Globus pallidus (tissue), 1 donor: ENCODE measurements around the gene MVD.

Experiments used
- DNase-seq: peaks from one replicate; pipeline ENCODE4 v3.0.0-alpha.2; 2015; ENCODE audit warnings: low spot score

The MVD gene

GRCh38 chr16:88640498-88641247 is 22.2 kb downstream of the MVD start:
- DNase-seq: no peak

- DNase-seq: no peak
These were observed 22.8 kb downstream of the MVD start for GRCh38 chr16:88640039-88640495.

DNA sequence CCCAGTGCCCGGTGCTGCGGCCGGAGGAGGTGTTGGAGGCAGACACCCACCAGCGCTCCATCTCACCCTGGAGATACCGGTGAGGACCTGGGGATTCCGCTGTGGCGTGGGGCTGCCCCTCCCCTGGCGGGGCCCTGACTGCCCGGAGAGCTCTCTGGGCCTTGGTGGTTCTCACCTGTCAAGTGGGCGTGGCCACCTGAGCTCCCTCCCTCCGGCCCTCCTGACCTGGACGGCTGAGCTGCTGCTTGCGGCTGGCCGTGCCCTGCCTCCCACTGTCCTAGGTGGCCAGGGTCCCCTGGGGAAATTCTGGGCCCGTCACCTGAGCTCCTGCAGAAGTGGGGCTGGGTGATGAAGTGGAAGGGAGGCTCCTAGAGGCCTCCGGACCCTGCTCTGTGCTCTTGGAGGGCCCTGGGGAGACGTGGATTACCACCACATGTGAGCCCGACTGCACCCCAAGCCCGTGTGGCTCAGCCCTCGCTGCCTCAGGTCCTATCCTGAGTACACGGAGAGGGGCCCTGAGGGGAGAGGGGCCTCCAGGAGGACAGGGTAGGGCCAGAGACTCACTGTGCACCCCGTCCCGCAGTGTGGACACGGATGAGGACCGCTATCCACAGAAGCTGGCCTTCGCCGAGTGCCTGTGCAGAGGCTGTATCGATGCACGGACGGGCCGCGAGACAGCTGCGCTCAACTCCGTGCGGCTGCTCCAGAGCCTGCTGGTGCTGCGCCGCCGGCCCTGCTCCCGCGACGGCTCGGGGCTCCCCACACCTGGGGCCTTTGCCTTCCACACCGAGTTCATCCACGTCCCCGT is 23.5 kb downstream of the MVD start:
- no peak for DNase-seq

DNA sequence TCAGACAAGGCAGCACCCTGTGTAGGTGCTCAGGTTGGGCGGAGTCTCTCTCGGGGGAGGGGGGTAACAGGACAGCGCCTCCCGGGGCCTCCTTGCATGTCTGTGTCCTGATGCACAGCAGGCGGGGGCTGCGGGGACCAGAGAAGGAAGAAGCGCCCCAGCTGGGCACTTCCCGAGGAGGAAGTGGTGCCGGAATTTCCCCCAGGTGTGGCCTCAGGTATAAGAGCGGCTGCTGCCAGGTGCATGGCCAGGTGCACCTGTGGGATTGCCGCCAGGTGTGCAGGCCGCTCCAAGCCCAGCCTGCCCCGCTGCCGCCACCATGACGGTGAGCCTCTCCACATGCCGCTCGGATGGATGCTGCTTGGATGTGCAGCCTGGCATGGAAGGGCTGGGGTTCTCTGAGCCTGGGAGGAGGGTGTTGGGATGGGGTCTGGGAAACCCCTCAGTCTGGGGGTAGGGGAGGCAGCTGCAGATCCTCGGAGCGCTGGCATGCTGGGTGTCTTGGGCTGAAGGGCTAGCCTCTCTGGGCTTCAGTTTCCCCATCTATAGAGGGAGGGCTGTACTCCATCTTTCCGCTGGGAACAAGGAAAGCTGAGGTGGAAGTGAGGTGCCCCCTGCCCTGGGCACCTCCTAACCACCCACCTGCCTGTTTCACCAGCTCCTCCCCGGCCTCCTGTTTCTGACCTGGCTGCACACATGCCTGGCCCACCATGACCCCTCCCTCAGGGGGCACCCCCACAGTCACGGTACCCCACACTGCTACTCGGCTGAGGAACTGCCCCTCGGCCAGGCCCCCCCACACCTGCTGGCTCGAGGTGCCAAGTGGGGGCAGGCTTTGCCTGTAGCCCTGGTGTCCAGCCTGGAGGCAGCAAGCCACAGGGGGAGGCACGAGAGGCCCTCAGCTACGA is 24.3 kb downstream of the MVD start, which contains the start of gene IL17C:
IL17C (plus strand) TSS at position 250 of the 908 bp plus-strand sequence; CDS start at position 320, 70 bp downstream.
- DNase-seq: no peak

DNA sequence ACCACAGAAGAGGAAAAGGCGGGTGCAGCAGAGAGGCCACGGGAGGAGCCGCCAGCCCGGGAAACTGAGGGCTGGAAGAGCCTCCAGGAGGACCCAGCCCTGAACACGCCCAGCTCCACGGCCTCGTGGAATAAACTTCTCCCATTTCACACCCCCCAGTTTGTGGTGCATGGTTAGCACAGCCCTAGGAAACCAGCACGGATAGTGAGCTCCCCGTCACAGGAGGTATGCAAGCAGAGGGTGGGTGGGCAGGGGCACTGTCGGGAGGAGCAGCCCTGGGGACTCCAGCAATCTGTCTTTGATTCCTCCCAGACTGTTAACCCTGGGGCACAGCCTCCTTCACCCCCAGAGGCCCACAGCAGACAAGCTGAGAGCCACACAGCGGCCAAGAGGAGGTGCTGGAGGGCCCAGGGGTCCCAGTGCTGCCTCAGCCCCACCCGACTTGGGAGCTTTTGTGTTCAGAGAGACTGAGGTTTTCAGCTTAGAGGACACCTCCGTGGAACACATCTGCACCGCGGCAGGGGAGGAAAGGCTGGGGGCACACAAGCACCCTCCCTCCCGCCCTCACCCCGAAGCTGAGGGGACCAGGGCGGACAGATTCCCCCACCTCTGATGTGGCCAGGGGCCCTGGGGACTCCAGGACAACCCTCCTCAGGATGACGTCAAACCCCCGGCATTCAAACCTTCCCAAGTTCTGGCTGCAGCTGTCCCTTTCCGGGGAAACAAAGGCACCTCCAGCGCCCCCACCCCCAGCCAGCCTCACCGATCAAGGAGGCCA is 26.2 kb downstream of the MVD start:
- DNase-seq: no peak

DNA sequence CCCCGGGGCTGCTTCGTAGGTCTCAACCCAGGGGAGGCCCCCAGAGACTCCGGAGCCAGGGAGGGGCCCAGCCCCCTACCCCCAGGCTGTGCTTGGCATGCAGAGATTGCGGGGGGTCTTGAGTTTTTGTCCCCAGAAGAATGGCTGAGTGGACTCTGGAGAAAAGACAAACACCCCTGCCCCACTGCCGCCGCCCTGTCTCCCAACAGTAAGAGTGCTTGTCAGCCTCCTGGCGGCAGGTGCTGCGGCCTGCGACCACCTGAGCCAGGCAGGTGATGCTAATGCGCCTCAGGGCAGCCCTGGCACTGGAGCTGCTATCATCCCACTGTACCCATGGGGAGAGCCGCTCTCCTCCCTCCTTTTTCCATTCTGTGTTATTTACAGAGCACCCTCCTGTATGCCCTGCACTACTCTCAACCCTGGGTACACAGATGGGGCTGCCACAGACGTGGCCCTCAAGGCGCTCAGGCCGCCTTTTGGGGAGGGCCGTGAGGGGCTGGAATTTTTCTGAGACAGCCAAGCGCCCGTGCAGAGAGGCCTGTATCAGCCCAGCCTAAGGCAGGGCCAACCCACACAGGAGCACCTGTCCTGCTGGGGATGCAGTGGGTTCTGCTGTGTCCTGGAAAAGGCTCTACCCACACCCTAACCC is 27.1 kb downstream of the MVD start:
- DNase-seq: no peak

DNA sequence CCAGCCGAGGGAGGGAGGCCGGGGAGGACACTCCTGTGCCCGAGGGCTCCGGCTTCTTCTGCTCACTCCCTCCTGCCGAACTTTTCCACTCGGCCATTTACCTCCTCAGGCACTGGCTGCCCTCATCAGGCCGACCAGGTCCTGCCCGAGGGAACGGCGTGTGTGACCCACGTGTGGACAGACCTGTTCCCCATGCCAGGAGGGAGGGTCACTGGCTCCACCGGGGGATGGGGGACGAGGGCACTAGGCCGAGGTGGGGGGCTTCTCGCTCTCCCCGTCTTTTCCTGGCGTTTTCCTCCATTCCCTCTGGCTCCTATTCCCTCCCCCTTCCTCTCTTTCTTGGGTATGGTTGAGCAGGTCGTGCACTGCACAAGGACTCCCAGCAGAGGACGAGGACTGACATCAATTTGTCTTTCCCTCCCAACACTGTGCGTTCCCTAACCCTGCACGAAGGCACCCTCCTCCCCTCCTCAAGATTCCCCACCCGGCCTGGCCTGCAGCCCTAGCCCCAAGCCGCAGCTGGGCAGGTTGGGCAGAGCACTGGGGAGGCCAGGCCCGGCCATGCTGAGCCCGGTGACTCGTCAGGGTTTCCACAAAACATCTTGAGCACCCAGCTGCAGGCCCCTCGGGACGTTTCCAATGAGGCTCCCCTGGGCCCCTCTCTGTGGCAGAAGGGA is 27.8 kb downstream of the MVD start:
- DNase-seq: no peak

GRCh38 chr16:88634141-88634993 is 28.5 kb downstream of the MVD start:
- DNase-seq: no peak

DNA sequence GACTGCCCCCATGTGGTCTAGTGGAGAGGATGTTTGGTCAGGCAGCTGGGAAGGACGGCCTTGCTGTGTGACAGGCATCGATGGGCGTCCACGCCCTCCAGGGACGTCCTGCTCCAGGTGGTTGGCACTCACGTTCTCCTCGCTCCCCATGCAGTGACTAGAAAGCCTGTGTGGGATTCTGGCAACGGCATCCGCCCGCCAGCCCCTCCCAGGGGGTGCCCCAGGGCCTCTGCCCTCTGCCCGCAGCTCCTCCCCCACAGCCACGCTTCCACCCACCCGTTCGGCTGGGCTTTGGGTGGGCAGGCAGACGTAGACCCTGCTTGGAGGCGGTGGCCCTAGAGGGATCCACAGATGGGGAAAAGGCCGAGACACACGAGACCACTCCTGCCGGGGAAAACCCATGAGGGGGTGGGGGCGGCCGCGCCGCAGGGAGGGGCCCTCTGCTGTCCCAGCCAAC is 29.2 kb downstream of the MVD start:
- no peak for DNase-seq

- DNase-seq: no peak
These were observed 30.3 kb downstream of the MVD start for GRCh38 chr16:88632587-88632930.

DNA sequence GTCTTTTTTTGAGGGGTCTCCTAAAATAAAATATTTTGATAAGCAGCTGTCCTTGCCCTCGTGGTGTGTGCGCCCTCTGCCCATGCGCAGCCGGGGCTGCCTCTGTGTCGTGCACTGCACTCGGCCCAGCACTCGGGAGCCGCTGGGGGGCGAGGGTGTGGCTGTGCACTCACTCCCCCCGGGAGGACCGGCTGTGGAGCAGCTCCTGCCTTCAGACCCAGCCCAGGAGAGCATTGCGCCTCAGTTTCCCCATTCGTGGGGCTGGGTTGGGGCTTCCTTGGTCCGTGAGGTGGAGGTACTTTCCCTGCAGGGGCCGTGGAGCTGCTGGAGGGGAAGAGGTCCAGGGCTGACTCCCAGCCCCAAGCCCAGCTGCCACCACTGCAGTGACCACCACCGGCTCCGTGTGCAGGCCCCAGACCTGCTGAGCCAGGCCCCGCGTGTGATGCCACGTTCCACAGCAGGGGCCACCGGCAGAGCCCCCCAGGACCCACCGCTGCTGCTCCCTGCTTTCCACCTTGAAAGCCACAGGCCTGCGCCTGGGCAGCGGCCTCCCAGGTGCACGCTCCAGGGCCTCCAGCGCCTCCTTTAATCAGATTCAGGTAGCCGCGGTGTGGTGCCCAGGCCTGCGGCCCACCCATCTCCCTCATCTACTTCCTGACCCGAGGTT is 30.8 kb downstream of the MVD start:
- no peak for DNase-seq

DNA sequence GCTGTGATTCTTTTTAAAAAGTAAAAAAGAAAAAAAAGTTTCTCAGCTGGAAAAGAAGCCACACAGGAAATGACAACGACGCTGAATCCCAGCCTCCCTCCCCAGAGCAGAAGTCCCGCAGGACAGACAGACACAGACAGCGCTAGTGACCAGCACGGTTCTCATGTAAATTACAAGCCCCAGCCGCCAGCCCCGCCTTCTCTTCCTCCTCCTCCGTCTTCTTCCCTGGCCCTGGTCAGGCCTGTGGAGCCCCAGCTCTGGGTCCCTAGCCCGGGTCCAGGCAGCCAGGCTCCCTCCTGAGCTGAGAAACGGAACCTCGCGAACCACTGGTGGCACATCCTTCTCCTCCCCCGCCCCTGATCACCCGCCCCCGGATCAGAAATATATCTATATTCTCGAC is 31.5 kb downstream of the MVD start:
- no peak for DNase-seq

DNA sequence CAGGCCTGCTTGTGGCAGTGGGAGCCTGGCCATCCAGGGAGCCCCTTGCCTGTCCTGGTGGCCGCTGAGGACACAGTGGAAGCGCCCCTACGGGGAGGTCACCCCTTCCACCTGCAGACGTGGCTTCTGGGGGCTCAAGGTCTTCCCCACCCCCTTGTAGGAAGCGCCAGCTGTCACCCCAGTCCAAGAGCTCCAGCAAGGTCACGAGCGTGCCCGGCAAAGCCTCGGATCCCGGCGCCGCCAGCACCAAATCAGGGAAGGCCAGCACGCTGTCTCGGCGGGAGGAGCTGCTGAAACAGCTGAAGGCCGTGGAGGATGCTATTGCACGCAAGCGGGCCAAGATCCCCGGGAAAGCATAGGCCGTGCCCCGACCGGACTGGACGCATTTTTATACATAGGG is 31.9 kb downstream of the MVD start:
- DNase-seq: no peak

GRCh38 chr16:88630433-88630832 is 32.5 kb downstream of the MVD start:
- DNase-seq: no peak

DNA sequence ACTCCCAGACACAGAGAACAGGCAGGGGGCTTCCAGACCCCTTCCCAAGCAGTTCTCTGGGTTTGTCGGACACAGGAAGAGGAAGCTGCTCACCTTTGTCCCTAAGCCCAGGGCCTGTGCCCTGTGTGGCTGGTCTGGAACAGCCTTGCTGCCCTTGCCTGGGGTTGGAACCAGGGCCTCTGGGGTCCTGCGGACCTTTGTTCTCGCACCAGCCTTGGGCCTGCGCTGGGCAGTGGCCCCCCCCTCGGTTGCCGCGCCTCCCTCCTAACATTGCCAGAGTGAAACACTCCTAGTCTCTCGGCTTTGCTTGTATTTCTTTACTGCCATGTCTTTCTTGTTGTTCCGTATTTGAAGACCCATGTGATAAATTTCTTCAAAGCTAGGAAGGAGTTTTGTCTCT is 33.1 kb downstream of the MVD start:
- no peak for DNase-seq

DNA sequence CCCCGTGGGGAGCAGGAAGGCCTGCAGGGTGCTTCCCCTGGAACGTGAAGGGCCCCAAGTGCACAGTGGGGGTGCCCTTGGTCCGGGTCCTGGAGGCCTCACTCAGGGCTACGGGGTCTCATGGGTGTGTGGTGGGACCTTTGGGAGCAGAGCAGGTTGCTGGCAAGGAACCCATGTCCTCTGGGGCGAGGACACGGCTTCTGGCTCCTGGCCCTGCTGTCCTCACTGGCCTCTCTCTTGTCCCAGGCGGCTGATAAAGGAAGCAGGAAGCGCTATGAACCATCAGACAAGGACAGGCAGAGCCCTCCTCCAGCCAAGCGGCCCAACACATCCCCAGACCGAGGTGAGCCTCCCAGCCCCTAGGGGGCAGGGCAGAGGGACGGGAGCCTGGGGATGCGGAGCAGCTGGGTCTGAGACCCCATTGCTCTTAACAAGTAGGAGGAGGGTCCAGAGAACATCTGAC is 34.3 kb downstream of the MVD start:
- DNase-seq: no peak

- no peak for DNase-seq
These were observed 35.1 kb downstream of the MVD start for GRCh38 chr16:88627531-88628411.

DNA sequence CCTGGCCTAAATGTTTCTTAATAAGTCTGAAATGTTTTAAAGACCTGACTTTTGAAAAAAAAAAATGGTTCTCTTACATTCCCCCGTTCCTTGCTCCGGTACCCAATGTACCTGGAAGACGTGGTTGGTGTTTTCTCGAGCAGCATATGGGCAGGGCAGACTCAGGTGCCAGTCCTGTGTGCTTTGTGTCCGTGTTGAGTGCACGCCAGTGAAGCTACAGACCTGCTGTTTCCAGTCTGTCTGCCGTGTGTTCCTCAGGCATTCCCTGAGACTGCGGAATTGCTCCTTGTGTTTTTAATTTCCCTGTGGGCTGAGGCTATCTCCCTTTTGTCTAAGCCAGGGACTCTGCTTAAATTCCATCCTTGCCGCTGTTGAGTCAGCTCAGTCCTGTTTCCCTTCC is 36.2 kb downstream of the MVD start:
- no peak for DNase-seq
